ENCODE data around the gene DOHH. TPM values are rescaled to one million over a fixed set of nuclear protein-coding genes. Genes with fewer than 3 reads are reported as not detected.

DOHH gene
- polyA plus RNA-seq, 2 of the 4 experiments (the other 2 are of a cell fraction): 4.6 to 13.3 TPM

DNA sequence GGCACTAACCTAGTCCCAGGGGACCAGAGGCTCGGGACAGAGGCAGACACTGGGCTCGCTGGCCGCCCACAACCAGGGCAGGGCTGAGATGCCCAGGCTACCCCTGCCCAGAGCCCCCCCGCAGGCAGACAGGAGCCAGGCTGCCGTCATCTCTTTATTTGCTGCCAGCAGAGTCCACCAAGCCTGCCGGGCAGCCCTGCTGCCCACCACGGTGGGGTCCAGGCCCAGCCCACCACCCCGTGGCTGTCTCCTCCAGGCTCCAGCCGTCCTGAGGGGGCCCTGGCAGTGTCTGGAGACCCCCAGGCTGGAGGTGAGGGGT, 43.5 kb upstream of the DOHH start:
- Histone ChIP-seq H3K4me1 (no peaks in the 10 kb centered on the region), H3K4me3 (no peak overlapping the region), H3K27ac (no peak overlapping the region), H3K4me2 (no peak overlapping the region), H3K9me3 (no peaks in the 10 kb centered on the region)
- TF ChIP-seq CEBPB (IDR thresholded peaks at IDR 0.05): no peak
- TF ChIP-seq RARB (CRISPR knock-in tag; IDR thresholded peaks at IDR 0.05): no peak
- TF ChIP-seq, protein P1, sequence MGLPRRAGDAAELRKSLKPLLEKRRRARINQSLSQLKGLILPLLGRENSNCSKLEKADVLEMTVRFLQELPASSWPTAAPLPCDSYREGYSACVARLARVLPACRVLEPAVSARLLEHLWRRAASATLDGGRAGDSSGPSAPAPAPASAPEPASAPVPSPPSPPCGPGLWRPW (IDR thresholded peaks at IDR 0.05): no peak
- TF ChIP-seq NR3C1 (IDR thresholded peaks at IDR 0.05): no peak
- TF ChIP-seq, protein P2, sequence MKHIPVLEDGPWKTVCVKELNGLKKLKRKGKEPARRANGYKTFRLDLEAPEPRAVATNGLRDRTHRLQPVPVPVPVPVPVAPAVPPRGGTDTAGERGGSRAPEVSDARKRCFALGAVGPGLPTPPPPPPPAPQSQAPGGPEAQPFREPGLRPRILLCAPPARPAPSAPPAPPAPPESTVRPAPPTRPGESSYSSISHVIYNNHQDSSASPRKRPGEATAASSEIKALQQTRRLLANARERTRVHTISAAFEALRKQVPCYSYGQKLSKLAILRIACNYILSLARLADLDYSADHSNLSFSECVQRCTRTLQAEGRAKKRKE (CRISPR knock-in tag; IDR thresholded peaks at IDR 0.05; ENCODE audit: low read depth): no peak
- TF ChIP-seq KDM1A (IDR thresholded peaks at IDR 0.05; ENCODE audit: low read depth): no peak
- TF ChIP-seq KDM5A (IDR thresholded peaks at IDR 0.05): no peak
- TF ChIP-seq, protein P3, sequence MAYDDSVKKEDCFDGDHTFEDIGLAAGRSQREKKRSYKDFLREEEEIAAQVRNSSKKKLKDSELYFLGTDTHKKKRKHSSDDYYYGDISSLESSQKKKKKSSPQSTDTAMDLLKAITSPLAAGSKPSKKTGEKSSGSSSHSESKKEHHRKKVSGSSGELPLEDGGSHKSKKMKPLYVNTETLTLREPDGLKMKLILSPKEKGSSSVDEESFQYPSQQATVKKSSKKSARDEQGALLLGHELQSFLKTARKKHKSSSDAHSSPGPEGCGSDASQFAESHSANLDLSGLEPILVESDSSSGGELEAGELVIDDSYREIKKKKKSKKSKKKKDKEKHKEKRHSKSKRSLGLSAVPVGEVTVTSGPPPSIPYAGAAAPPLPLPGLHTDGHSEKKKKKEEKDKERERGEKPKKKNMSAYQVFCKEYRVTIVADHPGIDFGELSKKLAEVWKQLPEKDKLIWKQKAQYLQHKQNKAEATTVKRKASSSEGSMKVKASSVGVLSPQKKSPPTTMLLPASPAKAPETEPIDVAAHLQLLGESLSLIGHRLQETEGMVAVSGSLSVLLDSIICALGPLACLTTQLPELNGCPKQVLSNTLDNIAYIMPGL (CRISPR knock-in tag; IDR thresholded peaks at IDR 0.05; ENCODE audit: borderline replicate concordance): no peak
- TF ChIP-seq, protein P4, sequence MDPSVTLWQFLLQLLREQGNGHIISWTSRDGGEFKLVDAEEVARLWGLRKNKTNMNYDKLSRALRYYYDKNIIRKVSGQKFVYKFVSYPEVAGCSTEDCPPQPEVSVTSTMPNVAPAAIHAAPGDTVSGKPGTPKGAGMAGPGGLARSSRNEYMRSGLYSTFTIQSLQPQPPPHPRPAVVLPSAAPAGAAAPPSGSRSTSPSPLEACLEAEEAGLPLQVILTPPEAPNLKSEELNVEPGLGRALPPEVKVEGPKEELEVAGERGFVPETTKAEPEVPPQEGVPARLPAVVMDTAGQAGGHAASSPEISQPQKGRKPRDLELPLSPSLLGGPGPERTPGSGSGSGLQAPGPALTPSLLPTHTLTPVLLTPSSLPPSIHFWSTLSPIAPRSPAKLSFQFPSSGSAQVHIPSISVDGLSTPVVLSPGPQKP (IDR thresholded peaks at IDR 0.05; ENCODE audit: low read depth, low read length): no peak
- no peak for TF ChIP-seq FOSB (CRISPR knock-in tag; IDR thresholded peaks at IDR 0.05)
- ChIA-PET POLR2A (no interaction called here), CTCF (interaction anchor here (1.0 to 6.6 kb wide), 9 partner anchors 12 to 81 kb away, joined by 3 to 100 read pairs (median 10); partner anchors contain the start of genes HMG20B and MFSD12)
- FAIRE-seq (no peak), DNase-seq (ENCODE audit: low read depth in 1 of 2, low spot score in 1 of 2) (no peak), ATAC-seq (no peak)
- WGBS (ENCODE audit: missing lambda C conversion rate): 63% methylated on average over 3 of the region's 9 CpGs

DNA sequence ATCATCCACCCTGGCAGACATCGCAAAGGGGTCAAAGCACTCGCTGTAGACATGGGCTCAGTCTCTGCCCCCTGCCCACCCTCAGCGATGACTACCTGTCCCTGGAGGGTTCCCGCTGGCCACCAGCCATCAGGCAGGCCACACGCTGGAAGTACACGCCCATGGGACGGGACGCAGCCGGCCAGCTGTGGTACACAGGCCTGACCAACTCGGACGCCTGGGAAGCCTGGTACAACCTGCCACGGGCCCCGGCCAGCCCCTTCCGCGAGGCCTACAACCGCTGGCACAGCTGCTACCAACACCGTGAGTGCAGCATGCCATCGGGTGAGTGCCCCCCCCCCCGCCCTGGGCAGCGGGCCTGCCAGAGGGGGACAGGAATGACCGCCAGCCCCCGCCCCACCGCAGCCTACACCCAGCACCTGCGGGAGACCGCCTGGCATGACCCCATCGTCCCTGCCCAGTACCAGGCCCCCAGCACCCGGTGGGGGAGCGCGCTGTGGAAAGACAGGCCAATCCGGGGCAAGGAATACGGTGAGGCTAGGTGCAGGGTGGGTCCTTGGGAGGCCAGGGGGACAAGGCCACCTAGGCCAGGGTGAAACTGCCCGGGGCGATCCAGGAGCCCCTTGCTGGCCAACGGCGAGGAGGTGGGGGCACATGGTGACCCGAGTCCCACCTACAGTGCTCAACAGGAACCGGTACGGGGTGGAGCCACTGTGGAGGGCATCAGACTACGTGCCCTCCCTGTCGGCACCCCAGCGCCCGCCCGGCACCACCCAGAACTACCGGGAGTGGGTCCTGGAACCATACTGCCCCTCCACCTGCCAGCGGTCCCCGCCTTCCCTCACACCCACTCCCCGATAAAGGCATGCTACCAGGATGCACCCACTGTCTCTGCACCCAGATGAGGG, 42.9 kb upstream of the DOHH start:
- WGBS (ENCODE audit: missing lambda C conversion rate): 87% methylated on average over 8 of the region's 47 CpGs
- no peaks in the 10 kb centered on the region for H3K4me1 ChIP-seq
- DNase-seq (ENCODE audit: low read depth in 1 of 2, low spot score in 1 of 2) (no peak), ATAC-seq (no peak), FAIRE-seq (no peak)
- TF ChIP-seq RNF2 (IDR thresholded peaks at IDR 0.05; ENCODE audit: borderline replicate concordance, low read depth): no peak
- TF ChIP-seq, protein P5, sequence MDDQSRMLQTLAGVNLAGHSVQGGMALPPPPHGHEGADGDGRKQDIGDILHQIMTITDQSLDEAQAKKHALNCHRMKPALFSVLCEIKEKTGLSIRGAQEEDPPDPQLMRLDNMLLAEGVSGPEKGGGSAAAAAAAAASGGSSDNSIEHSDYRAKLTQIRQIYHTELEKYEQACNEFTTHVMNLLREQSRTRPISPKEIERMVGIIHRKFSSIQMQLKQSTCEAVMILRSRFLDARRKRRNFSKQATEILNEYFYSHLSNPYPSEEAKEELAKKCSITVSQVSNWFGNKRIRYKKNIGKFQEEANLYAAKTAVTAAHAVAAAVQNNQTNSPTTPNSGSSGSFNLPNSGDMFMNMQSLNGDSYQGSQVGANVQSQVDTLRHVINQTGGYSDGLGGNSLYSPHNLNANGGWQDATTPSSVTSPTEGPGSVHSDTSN (IDR thresholded peaks at IDR 0.05): no peak
- TF ChIP-seq MAFK (IDR thresholded peaks at IDR 0.05; ENCODE audit: partially characterized antibody): no peak
- TF ChIP-seq CBX8 (IDR thresholded peaks at IDR 0.05): no peak
- no peak for TF ChIP-seq CHD2 (IDR thresholded peaks at IDR 0.05; ENCODE audit: low read length, partially characterized antibody)
- TF ChIP-seq, protein P1 (IDR thresholded peaks at IDR 0.05): no peak
- no peak for TF ChIP-seq EP300 (IDR thresholded peaks at IDR 0.05)
- TF ChIP-seq, protein P6, sequence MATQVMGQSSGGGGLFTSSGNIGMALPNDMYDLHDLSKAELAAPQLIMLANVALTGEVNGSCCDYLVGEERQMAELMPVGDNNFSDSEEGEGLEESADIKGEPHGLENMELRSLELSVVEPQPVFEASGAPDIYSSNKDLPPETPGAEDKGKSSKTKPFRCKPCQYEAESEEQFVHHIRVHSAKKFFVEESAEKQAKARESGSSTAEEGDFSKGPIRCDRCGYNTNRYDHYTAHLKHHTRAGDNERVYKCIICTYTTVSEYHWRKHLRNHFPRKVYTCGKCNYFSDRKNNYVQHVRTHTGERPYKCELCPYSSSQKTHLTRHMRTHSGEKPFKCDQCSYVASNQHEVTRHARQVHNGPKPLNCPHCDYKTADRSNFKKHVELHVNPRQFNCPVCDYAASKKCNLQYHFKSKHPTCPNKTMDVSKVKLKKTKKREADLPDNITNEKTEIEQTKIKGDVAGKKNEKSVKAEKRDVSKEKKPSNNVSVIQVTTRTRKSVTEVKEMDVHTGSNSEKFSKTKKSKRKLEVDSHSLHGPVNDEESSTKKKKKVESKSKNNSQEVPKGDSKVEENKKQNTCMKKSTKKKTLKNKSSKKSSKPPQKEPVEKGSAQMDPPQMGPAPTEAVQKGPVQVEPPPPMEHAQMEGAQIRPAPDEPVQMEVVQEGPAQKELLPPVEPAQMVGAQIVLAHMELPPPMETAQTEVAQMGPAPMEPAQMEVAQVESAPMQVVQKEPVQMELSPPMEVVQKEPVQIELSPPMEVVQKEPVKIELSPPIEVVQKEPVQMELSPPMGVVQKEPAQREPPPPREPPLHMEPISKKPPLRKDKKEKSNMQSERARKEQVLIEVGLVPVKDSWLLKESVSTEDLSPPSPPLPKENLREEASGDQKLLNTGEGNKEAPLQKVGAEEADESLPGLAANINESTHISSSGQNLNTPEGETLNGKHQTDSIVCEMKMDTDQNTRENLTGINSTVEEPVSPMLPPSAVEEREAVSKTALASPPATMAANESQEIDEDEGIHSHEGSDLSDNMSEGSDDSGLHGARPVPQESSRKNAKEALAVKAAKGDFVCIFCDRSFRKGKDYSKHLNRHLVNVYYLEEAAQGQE (IDR thresholded peaks at IDR 0.05): no peak
- TF ChIP-seq NR3C1 (IDR thresholded peaks at IDR 0.05): no peak
- TF ChIP-seq, protein P2 (CRISPR knock-in tag; IDR thresholded peaks at IDR 0.05; ENCODE audit: low read depth): no peak
- no peak for TF ChIP-seq BHLHE40 (IDR thresholded peaks at IDR 0.05; ENCODE audit: low read depth, low read length)
- no peaks in the 10 kb centered on the region for H3K9me3 ChIP-seq
- ChIA-PET CTCF (interaction anchor here (0.9 to 6.6 kb wide), 5 partner anchors 13 to 76 kb away, joined by 4 to 100 read pairs (median 16); partner anchors contain the start of genes HMG20B and MFSD12), POLR2A (no interaction called here)
- H3K4me3 ChIP-seq: no peak overlapping the region
- no peak overlapping the region for H3K27ac ChIP-seq
- H3K4me2 ChIP-seq: no peak overlapping the region

All from A549 (cell line).